Body of pancreas (tissue), 4 donors: ENCODE data around the gene NUP107.

Experiments used
- CTCF ChIP-seq, 7 experiments: fragments of 450-650 bp in 4 of 7; fragments of 200-600 bp in 3 of 7; sonication (generic) in 3 of 7; IDR thresholded peaks; one replicate each; pipeline ENCODE4 v1.5.1; 2016 to 2019; ENCODE audit warnings: antibody characterized with exemption in 7 of 7
- POLR2A ChIP-seq, 3 donors: fragments of 450-650 bp; IDR thresholded peaks; one replicate each; pipeline ENCODE4 v1.6.1; 2016; ENCODE audit warnings: antibody characterized with exemption in 3 of 3, mild to moderate bottlenecking in 2 of 3

- no peak for TF ChIP-seq CTCF (IDR thresholded peaks at IDR 0.05)
- no peak for TF ChIP-seq POLR2A (IDR thresholded peaks at IDR 0.05)
Observed at GRCh38 chr12:68638171-68638570, 48.6 kb upstream of the NUP107 start.
